Measurements from ENCODE around the gene SYVN1. TPM values are rescaled to one million over a fixed set of nuclear protein-coding genes. Genes with fewer than 3 reads are reported as not detected.

Gene SYVN1
- total RNA-seq, 1 experiment from 2014 or later = 45.9 TPM

DNA sequence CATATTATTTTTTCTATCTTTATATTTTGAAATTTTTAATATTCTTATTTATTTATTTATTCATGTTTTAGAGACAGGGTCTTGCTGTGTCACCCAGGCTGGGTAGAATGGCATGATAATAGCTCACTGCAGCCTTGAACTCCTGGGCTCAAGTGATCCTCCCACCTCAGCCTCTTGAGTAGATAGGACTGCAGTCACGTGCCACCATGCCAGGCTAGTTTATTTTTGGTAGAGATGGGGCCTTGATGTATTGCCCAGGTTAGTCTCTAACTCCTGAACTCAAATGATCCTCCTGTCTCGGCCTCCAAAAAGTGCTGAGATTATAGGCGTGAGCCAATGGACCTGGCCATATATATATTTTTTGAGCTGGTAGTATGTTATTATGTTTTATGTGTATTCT, 33.3 kb upstream of the SYVN1 start:
- Histone ChIP-seq H3K4me3 (replicated peaks in 1 of 2; ENCODE audit: low read depth in 1 of 2, low read length in 2 of 2) (no peak overlapping the region), H3K79me2 (ENCODE audit: insufficient read depth, low read length) (no peaks in the 10 kb centered on the region), H3K27me3 (ENCODE audit: insufficient read depth, low read length) (no peaks in the 10 kb centered on the region), H4K20me1 (ENCODE audit: insufficient read depth) (no peaks in the 10 kb centered on the region), H3K4me2 (ENCODE audit: low read length) (no peak overlapping the region), H3K9me2 (ENCODE audit: insufficient read depth) (no peaks in the 10 kb centered on the region), H3K9me3 (ENCODE audit: control insufficient read depth in 1 of 2, insufficient read depth in 1 of 2, low read depth in 1 of 2, low read length in 2 of 2) (no peaks in the 10 kb centered on the region), H2AFZ (ENCODE audit: low read depth, low read length, poor library complexity, severe bottlenecking) (no peak overlapping the region), H3K4me1 (ENCODE audit: control insufficient read depth in 1 of 2, insufficient read depth in 2 of 2, low read length in 2 of 2) (peaks cover 9 to 16% of the 10 kb centered on the region in 2 experiments; a peak in 3 of 4 replicates), H3K9ac (ENCODE audit: low read length) (no peak overlapping the region), H3K36me3 (ENCODE audit: control insufficient read depth in 1 of 2, insufficient read depth in 2 of 2, low read length in 2 of 2) (no peaks in the 10 kb centered on the region), H3K27ac (ENCODE audit: low read depth, low read length) (no peak overlapping the region)
- BruUV-seq (replicated peaks) = no TSS peak
- no peak for TF ChIP-seq ZNF274 (IDR thresholded peaks at IDR 0.05; ENCODE audit: low read depth, low read length)
- TF ChIP-seq, protein P1, sequence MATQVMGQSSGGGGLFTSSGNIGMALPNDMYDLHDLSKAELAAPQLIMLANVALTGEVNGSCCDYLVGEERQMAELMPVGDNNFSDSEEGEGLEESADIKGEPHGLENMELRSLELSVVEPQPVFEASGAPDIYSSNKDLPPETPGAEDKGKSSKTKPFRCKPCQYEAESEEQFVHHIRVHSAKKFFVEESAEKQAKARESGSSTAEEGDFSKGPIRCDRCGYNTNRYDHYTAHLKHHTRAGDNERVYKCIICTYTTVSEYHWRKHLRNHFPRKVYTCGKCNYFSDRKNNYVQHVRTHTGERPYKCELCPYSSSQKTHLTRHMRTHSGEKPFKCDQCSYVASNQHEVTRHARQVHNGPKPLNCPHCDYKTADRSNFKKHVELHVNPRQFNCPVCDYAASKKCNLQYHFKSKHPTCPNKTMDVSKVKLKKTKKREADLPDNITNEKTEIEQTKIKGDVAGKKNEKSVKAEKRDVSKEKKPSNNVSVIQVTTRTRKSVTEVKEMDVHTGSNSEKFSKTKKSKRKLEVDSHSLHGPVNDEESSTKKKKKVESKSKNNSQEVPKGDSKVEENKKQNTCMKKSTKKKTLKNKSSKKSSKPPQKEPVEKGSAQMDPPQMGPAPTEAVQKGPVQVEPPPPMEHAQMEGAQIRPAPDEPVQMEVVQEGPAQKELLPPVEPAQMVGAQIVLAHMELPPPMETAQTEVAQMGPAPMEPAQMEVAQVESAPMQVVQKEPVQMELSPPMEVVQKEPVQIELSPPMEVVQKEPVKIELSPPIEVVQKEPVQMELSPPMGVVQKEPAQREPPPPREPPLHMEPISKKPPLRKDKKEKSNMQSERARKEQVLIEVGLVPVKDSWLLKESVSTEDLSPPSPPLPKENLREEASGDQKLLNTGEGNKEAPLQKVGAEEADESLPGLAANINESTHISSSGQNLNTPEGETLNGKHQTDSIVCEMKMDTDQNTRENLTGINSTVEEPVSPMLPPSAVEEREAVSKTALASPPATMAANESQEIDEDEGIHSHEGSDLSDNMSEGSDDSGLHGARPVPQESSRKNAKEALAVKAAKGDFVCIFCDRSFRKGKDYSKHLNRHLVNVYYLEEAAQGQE (IDR thresholded peaks at IDR 0.05; ENCODE audit: low read depth) = no peak
- TF ChIP-seq ZFX (IDR thresholded peaks at IDR 0.05) = no peak
- TF ChIP-seq SIN3A (IDR thresholded peaks at IDR 0.05; ENCODE audit: low read depth) = no peak
- TF ChIP-seq RAD21 (IDR thresholded peaks at IDR 0.05; ENCODE audit: low read depth) = no peak
- no peak for TF ChIP-seq EGR1 (IDR thresholded peaks at IDR 0.05; ENCODE audit: low read depth)
- no peak for TF ChIP-seq CBX3 (IDR thresholded peaks at IDR 0.05; ENCODE audit: low read depth)
- no peak for TF ChIP-seq YY1 (IDR thresholded peaks at IDR 0.05; ENCODE audit: extremely low read depth, insufficient replicate concordance, low read depth, low read length)
- no peak for TF ChIP-seq POLR2A (IDR thresholded peaks at IDR 0.05; ENCODE audit: borderline replicate concordance, extremely low read depth, insufficient read depth, insufficient read length)
- CTCF ChIA-PET = no interaction called here
- POLR2A ChIA-PET = no interaction called here
- no peak for ATAC-seq
- DNase-seq (ENCODE audit: low read depth, low spot score) = no peak
- intact Hi-C loops (cut with micrococcal nuclease) = no loop called here
- RAD21 ChIA-PET (ENCODE audit: low non-redundant PET in 1 of 2, low total read pairs in 2 of 2, uncharacterized antibody in 2 of 2, unreplicated experiment in 2 of 2) = no interaction called here
